ENCODE results near the gene MACF1. TPM values are rescaled to one million over a fixed set of nuclear protein-coding genes. Genes with fewer than 3 reads are reported as not detected.
A peak's percentile ranks its signal among the peaks of the same experiment; 100 is the strongest.

The MACF1 gene
- total RNA-seq, 1 experiment from 2014 or later = 190 TPM

- Histone ChIP-seq H2BK120ac (ENCODE audit: low read depth, low read length, poor library complexity, severe bottlenecking) (no peak overlapping the region), H3K9me3 (ENCODE audit: control insufficient read depth, low read depth, low read length) (no peaks in the 10 kb centered on the region), H2BK20ac (ENCODE audit: low read depth, low read length, poor library complexity, severe bottlenecking) (no peak overlapping the region), H3T11ph (ENCODE audit: low read length) (no peak overlapping the region), H2BK12ac (ENCODE audit: insufficient read length, low read depth, low read length) (no peak overlapping the region), H3K79me2 (ENCODE audit: insufficient read depth, low read length) (no peaks in the 10 kb centered on the region), H3K79me1 (ENCODE audit: insufficient read depth, low read depth, low read length, poor library complexity, severe bottlenecking) (peaks cover 2% of the 10 kb centered on the region), H3K56ac (ENCODE audit: insufficient read length, low read depth, low read length) (no peak overlapping the region), H3K14ac (ENCODE audit: insufficient read depth, low read length) (no peak overlapping the region), H4K5ac (ENCODE audit: insufficient read length, low read depth, low read length) (no peak overlapping the region), H3K4me2 (ENCODE audit: insufficient read depth, insufficient read length, low read length) (no peak overlapping the region), H3K4me1 (ENCODE audit: insufficient read depth, low read length) (no peaks in the 10 kb centered on the region), H4K91ac (ENCODE audit: insufficient read length, low read depth, low read length) (no peak overlapping the region), H2AK5ac (ENCODE audit: insufficient read length, low read length) (no peak overlapping the region), H3K23ac (ENCODE audit: insufficient read length, low read depth, low read length) (no peak overlapping the region), H2BK5ac (ENCODE audit: insufficient read length, low read length) (no peak overlapping the region), H2AFZ (ENCODE audit: low read length) (no peak overlapping the region), H2BK15ac (ENCODE audit: low read depth, low read length) (no peak overlapping the region), H3K18ac (ENCODE audit: insufficient read length, low read depth, low read length) (no peak overlapping the region), H3K27me3 (ENCODE audit: insufficient read depth, low read length) (no peaks in the 10 kb centered on the region), H4K20me1 (ENCODE audit: control insufficient read depth, insufficient read depth, insufficient read length) (no peaks in the 10 kb centered on the region), H3K27ac (ENCODE audit: insufficient read length, low read depth, low read length) (no peak overlapping the region), H3K23me2 (ENCODE audit: insufficient read length, low read depth, low read length, poor library complexity, severe bottlenecking) (no peaks in the 10 kb centered on the region), H3K9ac (ENCODE audit: extremely low read depth, insufficient read length, low read length) (no peak overlapping the region), H3K4ac (ENCODE audit: low read depth, low read length) (no peak overlapping the region), H4K8ac (replicated peaks; ENCODE audit: insufficient read length, low read depth, low read length) (no peak overlapping the region)
- H3K27me3 Mint-ChIP-seq (ENCODE audit: low read depth) = no peaks in the 10 kb centered on the region
- TF ChIP-seq CTCF (conservative IDR thresholded peaks at IDR 0.05) = peak; percentile 92
- H3K4me3 Mint-ChIP-seq = no peak overlapping the region
- peak; percentile 78 for DNase-seq
- WGBS (ENCODE audit: extremely low coverage, insufficient read length, low lambda C conversion rate) = no CpG with 5 or more reads among the region's 7 CpGs
- peak overlapping the region; percentile 63 to 91 (median 76); a peak in 4 of 7 replicates for H3K27ac Mint-ChIP-seq
- no peaks in the 10 kb centered on the region for H3K9me3 Mint-ChIP-seq
- peaks cover 3 to 15% of the 10 kb centered on the region in 2 experiments for H3K4me1 Mint-ChIP-seq
- H3K36me3 Mint-ChIP-seq (ENCODE audit: insufficient read depth in 1 of 3, low read depth in 3 of 3) = peaks cover 4 to 17% (median 4%) of the 10 kb centered on the region in 3 experiments; a peak in 4 of 7 replicates
Observed at GRCh38 chr1:39258146-39258924, 53.8 kb downstream of the MACF1 start.
